Stimulated activated CD8-positive, alpha-beta memory T cell treated with anti-CD3 and anti-CD28 coated beads, Interleukin-12 subunit alpha, Interleukin-12 subunit beta, amount 100 ng/mL, for 4 hours (primary cell): ENCODE measurements around the gene UBE2M.
"Not testable (repeated sequence)": the region's sequence is repeated elsewhere in the genome, so short reads cannot be mapped to it uniquely, and the experiment has no call there.

Source experiments
- DNase-seq: peaks from one replicate; pipeline ENCODE4 v3.0.0-alpha.2; 2020; ENCODE audit warnings: low read depth

UBE2M gene

DNA sequence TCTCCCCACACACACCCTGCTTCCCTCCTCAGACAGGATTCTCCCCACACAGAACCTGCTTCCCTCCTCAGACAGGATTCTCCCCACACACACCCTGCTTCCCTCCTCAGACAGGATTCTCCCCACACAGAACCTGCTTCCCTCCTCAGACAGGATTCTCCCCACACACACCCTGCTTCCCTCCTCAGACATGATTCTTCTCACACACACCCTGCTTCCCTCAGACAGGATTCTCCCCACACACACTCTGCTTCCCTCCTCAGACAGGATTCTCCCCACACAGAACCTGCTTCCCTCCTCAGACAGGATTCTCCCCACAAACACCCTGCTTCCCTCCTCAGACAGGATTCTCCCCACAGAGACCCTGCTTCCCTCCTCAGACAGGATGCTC, 19.2 kb downstream of the UBE2M start:
- not testable (repeated sequence) for DNase-seq

DNA sequence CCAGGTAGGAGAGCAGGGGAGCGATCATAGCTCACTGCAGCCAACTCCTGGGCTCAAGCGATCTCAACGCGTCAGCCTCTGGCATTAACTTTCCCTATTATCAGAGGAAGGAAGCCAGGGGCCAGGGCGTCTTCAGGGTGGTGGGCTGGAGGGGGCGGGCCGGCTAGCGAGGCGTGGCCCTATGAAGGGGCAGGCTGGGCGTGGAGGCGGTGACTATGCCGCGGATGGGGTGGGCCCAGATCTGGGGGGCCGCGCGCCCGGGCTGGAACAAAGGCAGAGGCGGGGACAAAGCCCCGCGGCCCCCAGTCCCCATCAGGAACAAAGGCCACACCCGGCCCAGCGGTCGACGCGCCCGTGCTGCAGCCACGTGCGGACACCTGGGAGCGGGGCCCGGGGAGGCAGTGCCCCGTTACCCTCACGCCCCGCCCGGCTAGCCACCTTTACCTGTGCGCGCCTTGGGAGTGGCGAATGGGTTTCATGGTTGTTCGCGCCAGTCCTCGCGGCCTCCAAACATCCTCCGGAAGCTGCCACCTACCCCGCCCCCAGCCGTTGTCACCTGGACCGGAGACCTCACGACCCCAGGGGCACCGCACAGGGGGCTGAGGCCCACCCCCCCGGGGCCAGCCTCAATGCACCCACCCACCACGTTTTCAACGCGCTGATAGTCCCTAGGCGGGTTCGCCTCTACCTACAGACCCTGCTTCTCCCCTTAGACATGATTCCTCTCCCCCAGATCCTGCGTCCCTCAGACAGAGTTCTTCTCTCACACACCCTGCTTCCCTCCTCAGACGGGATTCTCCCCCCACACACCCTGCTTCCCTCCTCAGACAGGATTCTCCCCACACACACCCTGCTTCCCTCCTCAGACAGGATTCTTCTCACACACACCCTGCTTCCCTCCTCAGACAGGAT, 19.9 kb downstream of the UBE2M start:
- no peak for DNase-seq

GRCh38 chr19:58536852-58537798, 21.3 kb downstream of the UBE2M start:
- DNase-seq = no peak

DNA sequence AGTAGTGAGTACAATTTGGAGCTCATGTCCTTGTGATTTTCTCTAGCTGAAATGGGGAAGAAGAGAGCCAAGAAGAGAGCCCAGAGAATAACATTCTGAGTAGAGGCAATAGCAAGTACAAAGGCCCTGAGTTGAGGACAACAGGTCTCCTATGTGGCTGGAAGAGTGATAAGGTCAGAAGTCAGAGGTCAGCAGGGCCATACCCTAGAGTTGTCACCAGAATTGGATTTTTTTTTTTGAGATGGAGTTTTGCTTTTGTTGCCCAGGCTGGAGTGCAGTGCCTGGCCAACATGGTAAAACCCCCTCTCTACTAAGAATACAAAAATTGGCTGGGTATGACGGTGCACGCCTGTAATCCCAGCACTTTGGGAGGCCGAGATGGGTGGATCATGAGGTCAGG, 22.6 kb downstream of the UBE2M start:
- DNase-seq = no peak

GRCh38 chr19:58531034-58531840, 27.2 kb downstream of the UBE2M start:
- no peak for DNase-seq

- no peak for DNase-seq
These were observed 29.0 kb downstream of the UBE2M start for GRCh38 chr19:58529405-58529804.

DNA sequence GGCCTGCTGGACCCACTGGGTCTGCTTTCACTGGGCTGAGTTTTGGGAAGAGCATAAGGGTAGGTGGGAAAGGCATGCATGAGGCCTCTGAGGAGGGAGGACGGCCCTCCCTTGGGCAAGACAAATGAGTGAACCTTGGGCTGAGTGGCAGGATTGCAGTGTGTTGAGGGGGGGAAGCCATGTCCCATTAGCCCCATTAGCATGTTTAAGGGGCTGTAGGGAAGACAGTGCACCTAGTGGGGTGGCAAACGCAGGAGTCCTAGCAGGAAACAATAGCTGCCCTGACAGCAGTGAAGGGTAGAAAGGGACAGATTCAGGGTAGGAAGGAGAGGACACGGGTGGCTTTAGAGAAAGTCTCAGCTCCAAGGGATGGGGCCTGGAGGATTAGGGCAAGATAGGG, 35.7 kb downstream of the UBE2M start:
- DNase-seq = no peak

GRCh38 chr19:58521651-58522050, 36.8 kb downstream of the UBE2M start:
- no peak for DNase-seq

GRCh38 chr19:58520257-58520599, 38.2 kb downstream of the UBE2M start:
- DNase-seq = no peak

- DNase-seq = peak; percentile 75
These were observed 38.8 kb downstream of the UBE2M start, which contains the start of gene ZBTB45 for GRCh38 chr19:58519355-58520256. Gene ZBTB45, minus strand, starts transcription at chr19:58519810. Its CDS starts 2,137 bp downstream, at chr19:58517673.

DNA sequence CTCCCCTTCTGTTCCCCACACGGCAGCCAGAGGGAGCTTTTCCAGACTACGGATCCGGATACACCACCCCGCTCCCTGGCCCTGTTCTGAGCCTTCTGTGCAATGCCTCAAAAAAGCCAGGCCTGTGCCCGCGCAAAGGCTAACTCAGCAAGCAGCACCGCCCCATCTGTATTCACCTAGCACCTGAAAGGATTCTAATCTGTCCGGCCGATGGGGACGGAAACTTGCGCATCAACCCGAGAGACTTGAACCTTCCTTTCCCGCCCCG, 39.4 kb downstream of the UBE2M start:
- no peak for DNase-seq

DNA sequence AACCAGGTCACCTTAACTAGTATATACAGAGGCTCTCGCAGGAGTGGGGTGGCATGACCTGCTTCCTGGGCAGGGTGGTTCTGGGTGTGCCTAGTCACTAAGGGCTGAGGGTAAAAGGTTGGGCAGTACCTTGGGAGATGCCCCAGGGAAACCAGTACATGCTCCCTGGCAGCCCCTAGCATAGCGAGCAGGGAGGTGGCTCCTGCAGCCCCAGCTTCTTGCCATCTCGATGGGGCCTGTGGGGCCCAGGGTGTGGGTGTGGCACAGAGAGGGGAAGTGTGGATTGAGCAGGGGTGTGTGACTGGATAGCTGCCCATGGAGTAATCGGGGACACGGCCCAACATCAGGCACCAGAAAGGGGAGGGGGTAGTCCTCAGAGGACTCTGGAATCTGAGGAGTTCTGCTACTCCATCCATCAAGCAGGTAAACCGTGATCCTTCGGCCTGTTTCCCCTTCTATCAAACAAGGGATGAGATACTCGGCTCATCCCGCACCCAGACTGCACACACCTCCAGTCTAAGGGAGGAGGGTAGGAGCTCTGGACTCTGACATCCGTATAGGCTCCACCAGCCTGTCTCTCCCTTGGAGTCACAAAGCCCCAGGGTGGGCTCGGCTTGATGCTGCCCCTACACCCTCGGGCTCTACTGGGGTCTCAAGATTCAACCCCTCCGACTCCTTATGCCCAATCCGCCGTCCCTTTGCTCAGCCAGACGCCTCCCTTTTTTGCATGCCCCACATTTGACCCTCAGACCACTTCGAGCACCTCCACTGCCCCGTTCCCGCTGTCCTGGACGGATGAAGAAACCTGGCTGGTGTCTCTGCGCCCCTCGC, 39.9 kb downstream of the UBE2M start:
- DNase-seq = no peak

GRCh38 chr19:58516964-58517833, 41.2 kb downstream of the UBE2M start:
- no peak for DNase-seq

- DNase-seq = no peak
These were observed 42.1 kb downstream of the UBE2M start for GRCh38 chr19:58516246-58516836.

- no peak for DNase-seq
These were observed 43.2 kb downstream of the UBE2M start for GRCh38 chr19:58515259-58515658.

DNA sequence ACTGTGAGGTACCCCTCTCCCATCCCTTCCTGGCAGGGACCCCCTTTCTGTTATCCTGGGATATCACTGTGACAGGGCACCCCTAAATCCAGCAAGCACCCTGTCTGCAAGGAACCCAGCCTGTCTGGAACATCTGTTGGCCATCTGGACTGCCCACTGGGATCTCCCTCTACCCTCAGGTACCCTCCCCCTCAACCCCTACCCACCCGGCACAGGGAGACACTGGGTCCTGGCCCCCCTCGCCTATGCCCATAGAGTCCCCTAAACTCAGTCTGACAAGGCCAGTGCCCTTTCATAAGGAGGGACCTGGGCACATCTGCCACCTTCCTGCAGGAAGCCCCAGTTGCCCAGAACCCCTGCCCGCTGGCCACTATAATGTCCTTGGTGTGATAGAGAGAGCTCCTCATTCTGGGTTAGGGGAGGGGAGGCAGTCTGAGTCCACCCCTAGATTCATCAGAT, 43.8 kb downstream of the UBE2M start:
- no peak for DNase-seq

- DNase-seq = peak; percentile 85
These were observed 44.5 kb downstream of the UBE2M start for GRCh38 chr19:58513694-58514563.

GRCh38 chr19:58513213-58513693, 45.2 kb downstream of the UBE2M start:
- no peak for DNase-seq
